Left colon (tissue), 2 donors: Measurements from ENCODE around the gene THUMPD3. TPM values are rescaled to one million over a fixed set of nuclear protein-coding genes. Genes with fewer than 3 reads are reported as not detected.
A peak's percentile ranks its signal among the peaks of the same experiment; 100 is the strongest.

Source experiments
- ATAC-seq: fragments of 200-7000 bp; cut with Tn5 transposase; one replicate; pipeline ENCODE4 v1.9.1; 2020; ENCODE audit warnings: mild to moderate bottlenecking, moderate library complexity
- DNase-seq, 2 donors: peaks; one replicate each; pipeline ENCODE4 v3.0.0-alpha.2; 2020
- intact Hi-C, 2 donors: fragments of 100-400 bp; cut with DNase I in 1 of 2; cut with micrococcal nuclease in 1 of 2; formaldehyde crosslinking; loops; one replicate each; pipeline versions ENCODE4 v1.11.2 to v1.14.0; 2022; cut with DNase I, micrococcal nuclease
- long read RNA-seq: library from polyadenylated mRNA; unstranded; transcript quantifications from one replicate; pipeline ENCODE4 v2.0.0, GENCODE V29; 2021
- total RNA-seq, 2 donors: library from RNA; stranded (reverse); fragmentation: NEBNext Ultra II Directional; extraction: Animal tissue kit (Norgen Biotek cat#: 25700); gene quantifications; one replicate each; pipeline ENCODE4 v1.2.1, GENCODE V29; 2021
- donor health status: DM: no; HTN: no; CAD: no.
- donor health status: DM: yes; HTN: yes; CAD: no.

The THUMPD3 gene, protein sequence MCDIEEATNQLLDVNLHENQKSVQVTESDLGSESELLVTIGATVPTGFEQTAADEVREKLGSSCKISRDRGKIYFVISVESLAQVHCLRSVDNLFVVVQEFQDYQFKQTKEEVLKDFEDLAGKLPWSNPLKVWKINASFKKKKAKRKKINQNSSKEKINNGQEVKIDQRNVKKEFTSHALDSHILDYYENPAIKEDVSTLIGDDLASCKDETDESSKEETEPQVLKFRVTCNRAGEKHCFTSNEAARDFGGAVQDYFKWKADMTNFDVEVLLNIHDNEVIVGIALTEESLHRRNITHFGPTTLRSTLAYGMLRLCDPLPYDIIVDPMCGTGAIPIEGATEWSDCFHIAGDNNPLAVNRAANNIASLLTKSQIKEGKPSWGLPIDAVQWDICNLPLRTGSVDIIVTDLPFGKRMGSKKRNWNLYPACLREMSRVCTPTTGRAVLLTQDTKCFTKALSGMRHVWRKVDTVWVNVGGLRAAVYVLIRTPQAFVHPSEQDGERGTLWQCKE
- 10 to 100 TPM; 28.6 to 47.2 TPM for total RNA-seq
- long read RNA-seq, transcript THUMPD3-206 (10 exons, 2,877 nt), result minor isoform, 10 of 63 reads
- long read RNA-seq, transcript THUMPD3-201 (10 exons, 3,961 nt), result major isoform, 25 of 63 reads
- long read RNA-seq, partial matches to known transcripts, result 7 of 63 reads
- long read RNA-seq, other reads (novel, unspliced or antisense), result 19 of 63 reads

DNA sequence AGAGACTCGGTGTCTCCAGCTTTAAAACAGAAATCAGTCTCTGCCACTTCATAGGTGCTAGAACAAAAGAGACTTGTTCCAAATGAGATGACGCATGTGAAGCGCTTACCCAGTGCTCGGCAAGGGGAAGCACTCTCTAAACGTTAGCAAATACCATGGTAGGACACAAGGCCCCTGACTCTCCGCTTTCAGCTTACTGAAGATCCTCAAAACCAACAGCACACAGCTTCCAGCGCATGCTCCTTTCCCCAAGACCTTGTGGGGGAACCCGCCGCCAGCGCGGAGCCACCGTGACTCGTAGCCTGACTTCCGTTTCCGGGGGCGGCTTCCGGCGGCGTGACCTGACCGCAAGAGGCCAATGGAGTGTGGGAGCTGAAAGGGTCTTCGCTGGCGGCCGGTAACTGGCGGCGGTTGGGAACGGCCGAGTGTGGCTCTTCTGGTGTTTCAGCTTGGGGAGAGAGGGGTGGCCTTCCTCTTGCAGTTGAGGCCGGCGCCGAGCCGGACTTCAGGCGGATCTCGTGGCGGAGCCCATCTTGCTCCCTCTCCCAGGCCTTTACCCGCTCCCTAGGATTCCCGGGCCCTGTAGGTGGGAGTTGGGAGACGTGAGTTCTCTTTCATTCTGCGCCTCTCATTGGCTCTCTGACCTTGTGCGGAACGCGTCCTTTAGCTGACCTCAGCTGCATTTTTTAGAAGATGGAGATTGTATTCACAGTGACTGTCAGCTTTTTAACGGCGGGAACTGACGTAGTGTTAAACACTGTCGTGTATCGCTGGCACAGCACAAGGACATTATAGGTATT lies at the start of gene THUMPD3:
Gene THUMPD3, plus strand, starts transcription at position 324 of the 800 bp plus-strand sequence. CDS start 2,015 bp downstream, outside the sequence.
- intact Hi-C loops, result loop anchor here in 1 of 2 donors (5.0 kb wide), 1 partner anchor 59 kb away; no protein-coding TSS in a partner anchor
- DNase-seq (peak; percentile 92 to 94), ATAC-seq (peak; percentile 96)

DNA sequence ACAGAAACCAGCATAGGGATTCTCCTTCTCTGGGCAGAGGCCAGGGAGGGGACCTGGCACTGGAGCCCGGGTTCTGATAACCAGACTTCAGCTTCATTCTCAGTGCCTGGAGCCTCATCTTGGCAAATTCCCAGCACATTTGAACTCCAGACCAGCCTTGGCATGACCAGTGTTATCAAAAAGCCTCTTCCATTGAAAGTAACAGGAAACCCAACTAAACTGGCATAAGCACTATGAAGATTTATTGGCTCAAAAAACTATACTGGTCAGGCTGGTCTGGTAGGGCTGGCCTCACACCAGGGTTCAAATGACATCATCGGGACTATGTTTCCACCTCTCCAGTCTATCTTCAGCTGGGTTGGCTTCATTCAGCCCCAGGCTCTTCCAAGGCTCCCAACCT lies 48.1 kb upstream of the THUMPD3 start:
- intact Hi-C loops, result no loop called here
- DNase-seq (no peak), ATAC-seq (no peak)

DNA sequence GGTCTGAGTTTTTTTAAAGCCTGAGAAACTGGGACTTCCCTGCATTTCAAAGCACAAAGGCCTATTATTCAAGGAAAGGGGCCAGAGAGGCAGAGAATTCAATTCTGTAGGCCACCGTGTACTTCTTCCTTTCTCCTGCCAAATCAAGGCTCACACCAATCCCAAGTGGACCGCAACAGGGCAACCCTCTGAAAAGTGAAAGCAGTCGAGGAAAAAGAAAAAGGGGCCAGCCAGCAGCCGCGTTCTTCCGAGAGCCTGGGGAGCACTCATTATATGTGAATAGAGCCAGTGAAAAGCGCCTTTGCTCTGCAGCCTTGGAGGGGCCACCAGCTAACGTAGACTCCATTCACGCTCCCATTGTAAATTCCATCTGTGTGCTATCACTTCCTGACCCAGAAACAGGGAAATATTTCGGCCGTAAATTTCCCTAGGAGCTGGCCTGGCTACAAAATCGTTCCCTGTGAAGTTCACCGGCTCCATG lies 45.9 kb upstream of the THUMPD3 start:
- DNase-seq, result peak in 1 of 2 donors; percentile 16
- intact Hi-C loops, result no loop called here
- peak; percentile 74 for ATAC-seq

- intact Hi-C loops, result no loop called here
- no peak for DNase-seq
- ATAC-seq, result no peak
Measured at GRCh38 chr3:9322780-9323179, 40.1 kb upstream of the THUMPD3 start.

GRCh38 chr3:9324944-9325343 lies 37.9 kb upstream of the THUMPD3 start:
- ATAC-seq, result no peak
- intact Hi-C loops, result no loop called here
- DNase-seq, result no peak

DNA sequence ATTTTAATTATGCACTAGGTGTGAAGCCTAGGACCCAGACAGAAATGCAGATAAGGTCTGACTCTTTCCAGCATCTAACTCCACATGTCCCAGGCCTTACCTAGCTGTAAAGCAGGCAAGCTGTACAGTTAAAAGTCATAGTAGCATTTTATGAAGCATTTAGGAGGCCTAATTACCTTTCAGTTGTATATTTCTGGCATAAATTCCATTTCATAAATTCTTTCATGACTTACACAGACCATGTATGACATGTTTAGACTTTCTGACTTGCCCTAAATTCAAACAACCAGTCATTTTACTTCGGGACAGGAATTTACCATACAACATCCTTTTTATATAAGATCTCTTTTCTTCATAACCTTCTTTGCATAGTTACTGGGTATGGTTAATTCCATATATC lies 35.3 kb upstream of the THUMPD3 start:
- DNase-seq (no peak), ATAC-seq (no peak)
- intact Hi-C loops, result no loop called here

DNA sequence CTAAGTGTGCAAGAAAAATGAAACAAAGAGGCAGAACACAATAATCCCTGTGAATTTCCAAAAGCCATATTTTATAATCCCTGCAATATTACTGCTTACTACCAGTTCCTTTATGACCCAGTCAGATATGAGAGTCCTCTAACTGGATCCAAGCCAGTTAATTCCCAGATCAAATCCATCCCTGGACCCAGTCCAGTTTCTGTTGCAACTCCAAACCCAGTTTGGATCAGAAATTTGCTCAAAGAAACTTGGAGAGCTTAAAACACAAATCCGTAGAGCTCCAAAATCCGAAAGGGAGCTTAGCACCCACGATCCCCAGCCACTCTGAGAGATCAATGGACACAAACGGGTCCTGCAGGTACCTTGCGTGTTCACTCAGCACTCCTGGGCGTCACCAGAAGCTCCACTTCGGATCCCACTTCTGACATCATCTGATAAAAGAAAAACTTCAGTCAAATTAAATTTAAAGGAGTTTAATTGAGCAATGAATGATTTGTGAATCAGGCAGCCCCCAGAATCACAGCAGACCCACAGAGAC lies 32.6 kb upstream of the THUMPD3 start:
- intact Hi-C loops, result no loop called here
- DNase-seq (no peak), ATAC-seq (no peak)

GRCh38 chr3:9331171-9331570 lies 31.7 kb upstream of the THUMPD3 start:
- intact Hi-C loops, result no loop called here

GRCh38 chr3:9332250-9333030 lies 30.4 kb upstream of the THUMPD3 start:
- DNase-seq (no peak), ATAC-seq (no peak)
- intact Hi-C loops, result no loop called here

More at GRCh38 chr3:9331171-9331570, 31.7 kb upstream of the THUMPD3 start:
- DNase-seq, result no peak
- ATAC-seq, result no peak

GRCh38 chr3:9339761-9340471 lies 22.9 kb upstream of the THUMPD3 start:
- DNase-seq (no peak), ATAC-seq (no peak)
- intact Hi-C loops, result no loop called here

DNA sequence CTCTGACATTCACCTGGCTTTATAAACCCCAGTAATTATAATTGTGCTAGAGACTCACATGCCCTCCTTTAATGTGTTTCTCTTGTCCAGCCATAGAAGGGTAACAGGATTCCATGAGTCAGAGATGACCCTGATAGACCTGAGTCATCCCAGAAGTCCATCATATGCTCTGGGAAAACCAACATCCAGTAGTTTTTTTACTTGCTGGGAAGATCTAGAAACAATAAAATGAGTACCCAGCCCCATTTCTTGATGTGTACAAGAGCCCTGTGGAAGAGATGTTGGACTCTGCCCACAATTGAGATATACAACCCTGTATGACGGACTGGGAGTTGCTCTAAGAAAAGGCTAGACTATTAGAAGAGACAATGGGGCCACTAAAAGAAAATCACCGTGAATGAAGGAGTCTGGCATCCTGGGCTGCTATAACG lies 22.4 kb upstream of the THUMPD3 start:
- DNase-seq (no peak), ATAC-seq (peak; percentile 71)
- intact Hi-C loops, result no loop called here

- intact Hi-C loops, result no loop called here
- no peak for DNase-seq
- peak; percentile 78 for ATAC-seq
Measured at GRCh38 chr3:9342696-9343095, 20.2 kb upstream of the THUMPD3 start.

DNA sequence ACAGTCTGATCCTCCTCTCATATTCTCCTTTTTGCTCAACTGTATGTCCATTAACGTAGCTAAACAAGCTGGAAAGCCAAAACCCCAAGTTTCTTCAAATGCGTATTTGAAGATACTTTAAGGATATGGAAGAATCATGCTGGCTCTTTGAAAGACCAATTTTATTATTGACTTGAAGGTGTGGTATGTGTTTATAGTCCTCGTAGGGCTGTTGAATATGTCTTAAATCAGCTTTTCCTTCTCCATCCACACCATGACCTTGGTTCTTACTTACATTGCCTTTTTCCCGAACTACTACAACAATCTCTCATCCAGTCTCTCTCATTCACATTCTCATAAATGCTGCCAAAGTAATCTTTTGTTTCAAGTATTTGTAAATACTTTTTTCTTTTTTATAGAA lies 19.7 kb upstream of the THUMPD3 start:
- ATAC-seq (peak; percentile 65), DNase-seq (no peak)
- intact Hi-C loops, result no loop called here

DNA sequence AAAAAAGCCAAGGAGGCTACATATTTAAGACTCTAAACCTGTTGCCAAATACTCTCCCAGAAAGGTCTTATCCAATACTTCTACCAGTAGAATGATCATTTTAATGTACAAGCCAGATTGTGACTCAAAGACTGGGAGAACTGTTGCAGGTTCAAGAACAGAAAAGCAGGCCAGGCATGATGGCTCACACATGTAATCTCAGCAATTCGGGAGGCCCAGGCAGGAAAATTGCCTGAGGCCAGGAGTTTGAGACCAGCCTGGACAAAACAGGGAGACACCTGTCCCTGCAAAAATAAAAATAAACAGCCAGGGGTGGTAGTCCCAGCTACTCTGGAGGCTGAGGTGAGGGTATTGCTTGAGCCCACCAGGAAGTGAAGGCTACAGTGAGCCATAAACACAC lies 17.8 kb upstream of the THUMPD3 start:
- no peak for ATAC-seq
- DNase-seq, result no peak

GRCh38 chr3:9346141-9346540 lies 16.7 kb upstream of the THUMPD3 start:
- ATAC-seq (no peak), DNase-seq (no peak)
- intact Hi-C loops, result no loop called here

More for the DNA sequence above, 17.8 kb upstream of the THUMPD3 start:
- intact Hi-C loops, result no loop called here

DNA sequence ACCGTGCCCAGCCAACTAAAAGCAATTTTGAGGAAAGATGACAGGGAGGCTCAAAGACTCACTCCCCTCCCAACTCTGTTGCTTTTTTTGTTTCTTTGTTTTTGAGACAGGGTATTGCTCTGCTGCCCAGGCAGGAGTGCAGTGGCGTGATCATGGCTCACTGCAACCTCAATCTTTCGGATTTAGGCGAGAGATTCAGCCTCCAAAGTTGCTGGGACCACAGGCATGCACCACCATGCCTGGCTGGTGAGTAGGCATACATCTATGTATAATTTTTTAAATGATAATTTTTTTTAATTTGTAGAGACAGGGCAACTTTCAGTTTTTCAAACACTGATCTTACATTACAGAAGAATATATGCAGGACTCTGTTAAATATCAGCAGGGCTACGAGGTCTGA lies 15.8 kb upstream of the THUMPD3 start:
- intact Hi-C loops, result no loop called here
- DNase-seq (no peak), ATAC-seq (no peak)

- intact Hi-C loops, result no loop called here
- DNase-seq, result no peak
- ATAC-seq, result no peak
Measured at GRCh38 chr3:9347887-9348286, 15.0 kb upstream of the THUMPD3 start.
